HAP-1 (cell line): Measurements from ENCODE around the gene CTSH.
"Not testable (repeated sequence)": the region's sequence is repeated elsewhere in the genome, so short reads cannot be mapped to it uniquely, and the experiment has no call there.

ENCODE experiments used
- DNase-seq, 2 experiments: peaks; one replicate each; pipeline ENCODE4 v3.0.0-alpha.2; 2016 to 2020; ENCODE audit warnings: low spot score in 2 of 2
- H3K27me3 ChIP-seq: fragments of 250-450 bp; sonication (Bioruptor Pico); 2 replicates; pipeline ENCODE4 v1.5.1; 2020; ENCODE audit warnings: low read depth, mild to moderate bottlenecking, moderate library complexity
- H3K36me3 ChIP-seq: fragments of 250-450 bp; sonication (Bioruptor Pico); replicated peaks from 2 replicates; pipeline ENCODE4 v1.5.1; 2020; ENCODE audit warnings: mild to moderate bottlenecking
- H3K4me1 ChIP-seq: fragments of 250-450 bp; sonication (Bioruptor Pico); 2 replicates; pipeline ENCODE4 v1.5.1; 2020; ENCODE audit warnings: mild to moderate bottlenecking
- H3K4me3 ChIP-seq: fragments of 250-450 bp; sonication (Bioruptor Pico); 2 replicates; pipeline ENCODE4 v1.5.1; 2020; ENCODE audit warnings: mild to moderate bottlenecking, moderate library complexity
- H3K9me3 ChIP-seq: fragments of 250-450 bp; sonication (Bioruptor Pico); 2 replicates; pipeline ENCODE4 v1.5.1; 2020; ENCODE audit warnings: mild to moderate bottlenecking, moderate library complexity
- in situ Hi-C: fragments of 300-500 bp; cut with MboI; formaldehyde crosslinking; loops from 3 replicates; pipeline ENCODE4 v1.14.3; 2020; ENCODE audit warnings: low sequenced_read_pairs, inconsistent platforms, mixed read lengths

The CTSH gene

DNA sequence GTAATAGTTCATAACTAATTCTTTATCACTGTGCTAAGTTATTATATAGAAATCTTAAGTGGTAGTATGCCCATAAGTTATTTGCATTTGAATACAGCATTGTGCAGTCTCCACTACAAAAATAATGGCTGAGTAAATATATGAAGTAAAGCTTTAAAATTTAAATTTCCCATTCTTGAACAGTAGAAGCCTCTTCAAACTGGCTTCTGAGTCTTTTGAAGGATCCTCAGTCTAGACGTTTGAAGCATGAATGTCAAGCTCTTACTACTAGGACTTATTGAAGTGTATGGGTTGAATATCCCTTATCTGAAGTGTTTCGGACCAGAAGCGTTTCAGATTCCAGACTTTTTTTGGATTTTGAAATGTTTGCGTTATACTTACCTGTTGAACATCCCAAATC lies 55.8 kb downstream of the CTSH start:
- in situ Hi-C loops: no loop called here
- H3K4me1 ChIP-seq: peaks cover 63% of the 10 kb centered on the region
- peak in 1 of 2 experiments; percentile 96 for DNase-seq
- peaks cover 83% of the 10 kb centered on the region for H3K36me3 ChIP-seq
- no peak overlapping the region for H3K4me3 ChIP-seq
- H3K27me3 ChIP-seq: no peaks in the 10 kb centered on the region
- H3K9me3 ChIP-seq: no peaks in the 10 kb centered on the region

DNA sequence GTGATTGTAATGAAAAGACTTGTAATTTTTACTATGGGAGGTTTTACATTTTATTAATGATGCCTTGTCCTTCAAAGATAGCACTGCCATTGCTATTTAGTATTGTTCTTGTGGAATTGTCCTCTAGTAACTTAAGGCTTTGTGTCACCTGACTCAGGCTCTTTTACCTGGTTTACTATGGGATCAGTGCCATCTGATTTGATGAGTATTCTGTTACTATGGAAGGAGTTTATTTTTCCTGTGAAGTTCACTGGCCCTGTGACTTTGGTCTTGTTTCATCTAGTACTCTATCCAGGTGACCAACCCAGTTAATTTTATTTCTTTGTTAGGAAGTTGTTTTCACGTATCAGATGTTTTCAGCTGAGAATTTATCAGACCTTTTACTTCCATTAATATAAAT lies 63.2 kb downstream of the CTSH start:
- in situ Hi-C loops: no loop called here

DNA sequence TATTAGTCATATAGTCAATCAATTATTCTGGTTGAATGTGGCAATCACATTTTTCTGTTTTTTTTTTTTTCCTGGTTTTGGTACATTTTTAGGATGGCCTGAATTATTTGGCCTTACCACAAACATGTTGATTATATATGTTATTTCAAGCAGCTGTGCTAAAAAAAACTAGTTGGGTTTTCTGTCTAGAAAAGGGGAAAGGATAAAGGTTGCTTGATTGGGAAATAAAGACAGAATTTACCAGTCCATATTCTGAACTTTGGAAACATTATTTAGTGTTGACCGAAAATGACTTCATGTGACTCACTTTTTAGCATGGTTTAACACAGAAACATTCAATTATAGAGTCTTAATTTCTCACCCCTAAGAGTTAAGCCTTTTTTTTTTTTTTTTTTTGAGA lies 64.0 kb downstream of the CTSH start:
- peaks cover 84% of the 10 kb centered on the region for H3K4me1 ChIP-seq
- H3K36me3 ChIP-seq: peaks cover 41% of the 10 kb centered on the region
- H3K9me3 ChIP-seq: no peaks in the 10 kb centered on the region
- H3K27me3 ChIP-seq: no peaks in the 10 kb centered on the region
- no peak for DNase-seq
- no peak overlapping the region for H3K4me3 ChIP-seq
- in situ Hi-C loops: no loop called here

More for the DNA sequence above, 63.2 kb downstream of the CTSH start:
- Histone ChIP-seq H3K9me3 (no peaks in the 10 kb centered on the region), H3K27me3 (no peaks in the 10 kb centered on the region), H3K4me1 (peaks cover 85% of the 10 kb centered on the region), H3K36me3 (peaks cover 50% of the 10 kb centered on the region), H3K4me3 (no peak overlapping the region)
- no peak for DNase-seq

DNA sequence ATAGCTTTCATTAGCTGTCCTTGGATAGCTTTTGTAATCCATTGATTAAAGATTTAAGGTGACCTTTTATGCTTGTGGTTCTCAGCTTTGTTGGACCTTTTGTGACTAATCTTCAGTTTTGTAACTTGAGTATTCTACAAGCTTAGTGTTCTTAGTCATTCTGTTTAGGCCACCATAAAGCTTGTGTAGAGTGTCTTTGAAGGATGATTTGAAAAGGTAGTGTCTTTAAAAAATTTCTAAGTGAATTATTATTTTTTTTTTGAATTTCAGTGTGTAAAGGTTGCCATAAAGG lies 64.7 kb downstream of the CTSH start:
- DNase-seq: no peak
- H3K4me3 ChIP-seq: no peak overlapping the region
- in situ Hi-C loops: no loop called here
- H3K9me3 ChIP-seq: no peaks in the 10 kb centered on the region
- no peaks in the 10 kb centered on the region for H3K27me3 ChIP-seq
- H3K4me1 ChIP-seq: peaks cover 81% of the 10 kb centered on the region
- H3K36me3 ChIP-seq: peaks cover 35% of the 10 kb centered on the region

DNA sequence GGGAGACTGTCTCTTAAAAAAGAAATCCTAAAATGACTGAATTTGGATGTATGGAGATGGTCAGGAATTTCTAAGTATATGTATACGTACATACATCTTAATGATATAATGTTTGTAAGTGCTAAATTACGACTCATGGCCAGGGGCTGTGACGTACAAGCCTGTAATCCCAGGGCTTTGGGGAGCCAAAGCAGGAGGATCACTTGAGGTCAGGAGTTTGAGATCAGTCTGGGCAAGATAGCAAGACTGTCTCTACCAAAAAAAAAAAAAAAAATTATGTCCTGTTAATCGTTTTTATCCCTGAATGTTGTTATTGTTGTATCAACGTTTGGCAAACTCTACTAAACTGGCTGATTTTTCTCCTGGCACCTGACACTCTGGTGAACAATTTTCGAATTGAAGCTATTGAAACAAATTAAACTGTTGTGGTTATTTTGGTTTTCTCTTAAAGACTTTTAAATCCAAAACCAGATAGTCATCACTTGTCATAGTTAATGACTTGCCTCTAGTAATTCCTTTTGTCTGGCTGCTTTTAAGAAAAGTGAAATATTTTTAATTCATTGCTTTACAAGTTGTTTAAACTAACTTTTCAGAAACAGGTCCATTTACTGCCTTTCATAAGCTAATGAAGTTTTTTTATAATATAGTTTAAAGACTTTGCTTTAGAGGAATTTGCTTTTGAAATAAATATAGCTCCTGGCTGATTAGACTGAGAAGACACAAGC lies 65.2 kb downstream of the CTSH start:
- H3K9me3 ChIP-seq: no peaks in the 10 kb centered on the region
- peak; percentile 87 to 100 for DNase-seq
- H3K4me1 ChIP-seq: peaks cover 76% of the 10 kb centered on the region
- H3K27me3 ChIP-seq: no peaks in the 10 kb centered on the region
- peak overlapping the region; percentile 1 for H3K4me3 ChIP-seq
- H3K36me3 ChIP-seq: peaks cover 32% of the 10 kb centered on the region
- in situ Hi-C loops: no loop called here

DNA sequence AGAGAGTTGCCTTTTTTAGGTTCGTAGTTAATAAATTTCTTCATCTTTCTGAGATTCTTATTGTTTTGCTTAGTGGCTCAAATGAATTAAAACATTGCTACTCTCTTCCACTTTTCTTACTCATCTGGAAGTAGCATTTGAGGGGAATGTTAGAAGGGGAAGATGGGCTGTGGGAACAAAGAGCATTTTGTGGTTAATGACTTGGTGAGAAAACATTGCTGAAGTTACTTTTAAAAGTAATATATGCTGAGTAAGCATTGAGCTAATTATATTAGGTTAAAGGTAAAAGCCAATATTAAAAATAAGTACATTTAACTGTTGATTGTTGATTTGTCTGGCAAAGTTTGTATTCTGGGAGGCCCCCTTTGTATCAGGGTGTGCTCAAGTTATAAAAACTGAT lies 66.5 kb downstream of the CTSH start:
- H3K4me3 ChIP-seq: peak overlapping the region; percentile 1
- peaks cover 26% of the 10 kb centered on the region for H3K36me3 ChIP-seq
- H3K4me1 ChIP-seq: peaks cover 64% of the 10 kb centered on the region
- H3K9me3 ChIP-seq: no peaks in the 10 kb centered on the region
- H3K27me3 ChIP-seq: no peaks in the 10 kb centered on the region
- DNase-seq: no peak
- in situ Hi-C loops: no loop called here

DNA sequence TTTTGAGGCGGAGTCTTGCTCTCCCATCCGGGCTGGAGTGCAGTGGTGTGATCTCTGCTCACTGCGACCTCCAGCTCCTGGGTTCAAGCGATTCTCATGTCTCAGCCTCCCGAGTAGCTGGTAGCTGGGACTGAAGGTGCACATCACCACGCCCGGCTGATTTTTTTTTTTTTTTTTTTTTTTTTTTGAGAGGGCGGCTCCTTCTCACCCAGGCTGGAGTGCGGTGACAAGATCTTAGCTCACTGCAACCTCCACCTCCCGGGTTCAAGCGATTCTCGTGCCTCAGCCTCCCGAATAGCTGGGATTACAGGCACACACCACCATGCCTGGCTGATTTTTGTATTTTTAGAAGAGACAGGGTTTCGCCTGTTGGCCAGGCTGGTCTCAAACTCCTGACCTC lies 67.9 kb downstream of the CTSH start:
- H3K36me3 ChIP-seq: peaks cover 19% of the 10 kb centered on the region
- H3K4me3 ChIP-seq: peak overlapping the region; percentile 100
- in situ Hi-C loops, DNase-seq, H3K9me3 ChIP-seq, H3K27me3 ChIP-seq: not testable (repeated sequence)
- H3K4me1 ChIP-seq: peaks cover 57% of the 10 kb centered on the region

DNA sequence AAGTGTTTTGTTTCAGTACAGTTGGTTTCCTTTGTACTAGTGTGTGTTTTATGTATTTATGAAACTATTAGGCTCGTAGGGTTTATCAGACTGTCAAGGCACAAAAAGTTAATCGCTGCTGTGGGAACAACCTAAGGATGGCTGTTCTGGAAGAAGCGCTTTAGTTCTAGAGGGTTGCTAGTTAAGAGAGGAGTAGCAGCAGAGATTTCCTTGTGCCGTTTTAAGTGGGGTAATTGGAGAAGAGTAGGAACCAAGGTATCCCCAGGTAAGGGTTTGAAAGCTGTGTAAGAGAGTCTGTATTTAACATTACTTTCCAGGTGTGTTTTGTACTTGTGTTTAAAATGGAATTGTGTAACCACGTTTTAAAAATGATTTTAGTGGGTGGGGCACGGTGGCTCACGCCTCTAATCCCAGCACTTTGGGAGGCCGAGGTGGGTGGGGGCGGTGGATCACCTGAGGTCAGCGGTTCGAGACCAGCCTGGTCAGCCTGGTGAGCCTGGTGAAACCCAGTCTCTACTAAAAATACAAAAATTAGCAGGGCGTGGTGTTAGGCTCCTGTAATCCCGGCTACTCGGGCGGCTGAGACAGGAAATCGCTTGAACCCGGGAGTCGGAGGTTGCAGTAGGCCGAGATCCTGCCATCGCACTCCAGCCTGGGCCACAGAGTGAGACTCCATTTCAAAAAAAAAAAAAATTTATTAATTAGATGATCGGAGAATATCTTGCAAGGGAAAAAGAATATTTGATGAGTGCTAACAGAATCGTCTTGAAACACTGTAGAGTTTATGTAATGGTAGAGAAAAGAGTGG lies 69.5 kb downstream of the CTSH start:
- peaks cover 48% of the 10 kb centered on the region for H3K4me1 ChIP-seq
- in situ Hi-C loops: no loop called here
- H3K36me3 ChIP-seq: peaks cover 5% of the 10 kb centered on the region
- no peaks in the 10 kb centered on the region for H3K9me3 ChIP-seq
- peak overlapping the region; percentile 100 for H3K4me3 ChIP-seq
- DNase-seq: peak in 1 of 2 experiments; percentile 72
- H3K27me3 ChIP-seq: no peaks in the 10 kb centered on the region

DNA sequence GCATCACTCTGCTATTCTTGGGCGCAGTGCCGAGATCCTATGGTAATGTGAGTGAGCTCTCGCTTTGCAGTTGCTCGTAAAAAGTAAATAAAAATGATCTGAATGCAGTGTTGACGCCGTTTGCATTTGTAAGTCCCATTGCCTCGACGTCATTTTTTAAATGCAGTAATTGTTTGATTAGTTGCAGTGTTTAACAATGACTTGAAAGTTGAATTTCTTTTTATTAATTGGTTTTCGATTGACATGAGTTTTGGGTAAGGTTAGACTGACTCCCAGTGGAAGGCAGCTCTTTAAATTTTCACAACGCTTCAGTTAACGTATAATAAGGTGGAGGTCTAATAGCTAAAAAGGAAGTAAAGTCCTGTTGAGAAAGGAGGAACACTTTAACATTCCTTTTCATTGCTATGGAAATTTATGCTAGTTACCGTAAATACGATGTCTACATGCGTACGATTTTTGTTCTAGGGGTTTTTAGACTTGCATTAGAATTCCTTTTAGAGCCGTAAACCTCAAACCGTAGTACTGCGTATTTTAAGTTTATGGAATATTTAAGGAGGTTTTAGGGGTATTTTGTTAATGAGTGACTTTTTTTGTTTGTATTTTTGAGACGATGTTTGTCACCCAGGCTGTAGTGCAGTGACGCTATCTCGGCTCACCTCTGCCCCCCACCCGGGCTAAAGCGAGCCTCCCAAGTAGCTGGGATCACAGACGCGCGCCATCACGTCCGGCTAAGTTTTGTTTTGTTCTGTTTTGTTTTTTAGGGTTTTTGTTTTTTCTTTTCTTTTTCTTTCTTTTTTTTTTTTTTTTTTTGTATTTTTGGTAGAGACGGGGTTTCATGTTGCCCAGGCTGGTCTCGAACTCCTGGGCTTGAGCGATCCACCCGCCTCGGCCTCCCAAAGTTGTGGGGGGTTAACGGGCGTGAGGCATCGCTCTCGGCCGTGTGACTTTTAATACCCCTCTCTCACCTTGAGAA lies 70.8 kb downstream of the CTSH start:
- peaks cover 4% of the 10 kb centered on the region for H3K36me3 ChIP-seq
- H3K9me3 ChIP-seq: no peaks in the 10 kb centered on the region
- in situ Hi-C loops: no loop called here
- peak overlapping the region; percentile 100 for H3K4me3 ChIP-seq
- peaks cover 41% of the 10 kb centered on the region for H3K4me1 ChIP-seq
- DNase-seq: peak; percentile 73 to 95
- no peaks in the 10 kb centered on the region for H3K27me3 ChIP-seq

DNA sequence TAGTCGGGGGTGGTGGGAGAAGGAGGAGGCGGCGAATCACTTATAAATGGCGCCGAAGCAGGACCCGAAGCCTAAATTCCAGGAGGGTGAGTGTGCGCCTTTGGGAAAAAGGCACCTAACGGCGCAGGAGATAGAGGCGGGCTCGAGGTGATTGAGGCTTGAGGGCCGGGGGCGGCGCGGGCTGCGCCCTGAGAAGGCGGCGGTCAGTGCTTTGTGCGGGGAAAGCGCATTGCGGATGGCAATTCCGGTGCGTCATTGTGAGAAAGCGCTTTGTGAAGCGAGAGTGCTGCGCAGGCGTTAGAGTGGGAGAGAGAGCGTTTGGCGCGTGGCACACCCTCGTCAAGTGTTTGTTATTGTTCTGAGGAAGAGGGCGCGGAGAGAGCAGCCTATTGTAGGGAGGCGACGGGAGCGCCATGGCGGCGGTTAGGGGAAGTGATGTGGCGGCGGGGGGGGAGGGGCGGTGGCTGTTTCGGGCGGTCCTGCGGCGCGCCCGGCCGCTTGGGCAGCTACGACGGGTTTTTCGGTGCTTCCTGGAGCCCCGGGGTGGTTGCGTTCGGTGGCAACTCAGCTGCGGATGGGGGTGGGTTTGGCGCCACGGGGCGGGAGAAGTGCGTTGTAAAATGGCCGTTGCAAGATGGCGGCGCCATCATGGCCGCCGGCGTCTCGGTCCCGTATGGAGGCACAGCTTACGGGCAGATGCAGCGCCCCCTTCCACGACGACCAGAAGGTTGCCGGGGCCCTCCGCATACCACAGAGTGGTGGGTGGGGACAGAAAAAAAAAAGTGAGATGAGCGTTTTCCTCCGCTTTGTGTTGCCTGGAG lies 71.7 kb downstream of the CTSH start:
- Histone ChIP-seq H3K4me1 (peaks cover 32% of the 10 kb centered on the region), H3K4me3 (peak overlapping the region; percentile 100), H3K9me3 (no peaks in the 10 kb centered on the region), H3K27me3 (no peaks in the 10 kb centered on the region), H3K36me3 (peaks cover 4% of the 10 kb centered on the region)
- DNase-seq: peak; percentile 99 to 100
- in situ Hi-C loops: no loop called here

DNA sequence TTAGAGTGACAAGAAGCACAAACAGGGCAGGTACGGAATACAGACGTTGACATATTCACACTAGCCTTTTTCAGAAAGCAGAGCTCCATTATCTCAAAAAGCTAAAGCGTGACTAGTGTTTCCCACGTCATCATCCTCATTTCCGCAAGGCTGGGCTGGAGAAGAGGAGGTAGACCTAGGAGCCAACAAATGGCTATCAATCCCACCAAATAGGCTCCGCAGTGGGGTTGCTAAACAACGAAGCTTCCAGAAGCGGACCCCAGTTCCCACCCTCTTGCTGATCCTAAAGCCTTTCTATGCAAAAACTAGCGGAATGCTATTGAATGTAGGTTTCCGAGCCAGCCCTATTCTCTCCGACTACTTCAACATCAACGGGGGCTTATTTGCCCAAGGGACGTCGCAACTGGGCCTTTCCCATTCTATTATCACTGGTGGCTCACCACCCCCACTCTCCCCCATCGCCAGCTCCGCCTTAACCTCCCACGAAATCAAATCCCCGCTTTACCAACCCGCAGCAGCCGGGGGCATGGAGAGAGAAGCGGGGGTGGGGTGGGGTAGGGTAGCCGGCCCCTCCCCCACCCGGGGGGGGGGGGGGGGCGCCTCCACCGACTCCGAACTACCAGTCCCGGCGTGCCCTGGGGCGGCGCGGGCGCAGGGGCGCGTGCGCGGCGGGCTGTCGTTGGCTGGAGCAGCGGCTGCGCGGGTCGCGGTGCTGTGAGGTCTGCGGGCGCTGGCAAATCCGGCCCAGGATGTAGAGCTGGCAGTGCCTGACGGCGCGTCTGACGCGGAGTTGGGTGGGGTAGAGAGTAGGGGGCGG lies 72.5 kb downstream of the CTSH start, which contains the start of gene MORF4L1:
Gene MORF4L1, plus strand, starts transcription at position 736 of the 817 bp plus-strand sequence. CDS start 128 bp downstream, outside the sequence.
- Histone ChIP-seq H3K36me3 (peaks cover 4% of the 10 kb centered on the region), H3K4me1 (peaks cover 24% of the 10 kb centered on the region), H3K27me3 (no peaks in the 10 kb centered on the region), H3K4me3 (peak within 1 kb of the TSS; percentile 100), H3K9me3 (no peaks in the 10 kb centered on the region)
- in situ Hi-C loops: no loop called here
- DNase-seq: peak; percentile 99 to 100

DNA sequence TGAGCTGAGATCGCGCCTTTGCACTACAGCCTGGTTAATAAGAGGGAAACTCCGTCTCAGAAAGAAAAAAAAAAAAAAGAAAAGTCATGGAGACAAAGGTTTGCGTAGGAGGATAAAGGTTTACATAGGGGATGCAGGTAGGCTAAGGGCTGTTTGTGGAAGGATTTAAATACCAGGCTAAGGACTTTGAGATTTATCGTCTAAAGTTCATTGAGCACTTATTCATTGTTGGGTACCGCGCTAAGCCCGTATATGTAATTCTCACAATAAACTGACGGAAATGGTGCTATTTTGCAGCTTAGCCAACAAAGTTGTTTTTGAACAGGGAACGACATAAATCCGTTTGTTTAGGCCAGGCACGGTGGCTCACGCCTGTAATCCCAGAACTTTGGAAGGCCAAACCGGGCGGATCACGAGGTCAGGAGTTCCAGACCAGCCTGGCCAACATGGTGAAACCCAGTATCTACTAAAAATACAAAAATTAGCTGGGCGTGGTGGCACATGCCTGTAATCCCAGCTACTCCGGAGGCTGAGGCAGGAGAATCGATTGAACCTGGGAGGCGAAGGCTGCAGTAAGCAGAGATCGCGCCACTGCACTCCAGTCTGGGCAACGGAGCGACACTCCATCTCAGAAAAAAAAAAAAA lies 73.2 kb downstream of the CTSH start:
- H3K36me3 ChIP-seq, H3K9me3 ChIP-seq, in situ Hi-C loops, H3K27me3 ChIP-seq, H3K4me3 ChIP-seq: not testable (repeated sequence)
- peak in 1 of 2 experiments; percentile 40 for DNase-seq
- H3K4me1 ChIP-seq: peaks cover 23% of the 10 kb centered on the region
